ENCODE data around the gene ELN. TPM values are rescaled to one million over a fixed set of nuclear protein-coding genes. Genes with fewer than 3 reads are reported as not detected.
"Not testable (repeated sequence)": the region's sequence is repeated elsewhere in the genome, so short reads cannot be mapped to it uniquely, and the experiment has no call there.

The ELN gene
- total RNA-seq, 2 donors from 2014 or later, result 92.6 to 131 TPM

- Histone ChIP-seq H3K27me3 (no peaks in the 10 kb centered on the region), H3K36me3 (replicated peaks in 1 of 2; ENCODE audit: insufficient read depth in 1 of 2, low read depth in 2 of 2) (peaks cover 0 to 13% of the 10 kb centered on the region in 2 donors), H3K27ac (peak overlapping the region; percentile 12 to 77 (median 67)), H3K9me3 (no peaks in the 10 kb centered on the region), H3K4me3 (no peak overlapping the region), H3K4me1 (peaks cover 31% of the 10 kb centered on the region)
- 65 to 72% methylated on average over 7 to 20 of the region's 20 CpGs for WGBS, 2 donors
- intact Hi-C loops (cut with DNase I), result no loop called here
- ATAC-seq, result no peak
- no peak for DNase-seq
- TF ChIP-seq POLR2A (IDR thresholded peaks at IDR 0.05) (no peak), CTCF (IDR thresholded peaks at IDR 0.05) (no peak)
Measured at GRCh38 chr7:74044366-74045350, 16.7 kb downstream of the ELN start.

GRCh38 chr7:74046581-74046980, 18.6 kb downstream of the ELN start:
- DNase-seq; H3K27ac ChIP-seq; intact Hi-C loops (cut with DNase I); ATAC-seq; H3K4me3 ChIP-seq; H3K27me3 ChIP-seq; H3K9me3 ChIP-seq: not testable (repeated sequence)
- peaks cover 37% of the 10 kb centered on the region for H3K4me1 ChIP-seq
- peaks cover 0 to 22% of the 10 kb centered on the region in 2 donors for H3K36me3 ChIP-seq (replicated peaks in 1 of 2; ENCODE audit: insufficient read depth in 1 of 2, low read depth in 2 of 2)
- 93 to 100% methylated on average over 1 to 7 of the region's 7 CpGs for WGBS, 2 donors

- Histone ChIP-seq H3K27me3 (no peaks in the 10 kb centered on the region), H3K4me1 (peaks cover 37% of the 10 kb centered on the region), H3K4me3 (no peak overlapping the region), H3K27ac (no peak overlapping the region), H3K36me3 (replicated peaks in 1 of 2; ENCODE audit: insufficient read depth in 1 of 2, low read depth in 2 of 2) (peaks cover 0 to 22% of the 10 kb centered on the region in 2 donors), H3K9me3 (no peaks in the 10 kb centered on the region)
- intact Hi-C loops (cut with DNase I), result no loop called here
- ATAC-seq, result no peak
- 88 to 100% methylated on average over 4 to 5 of the region's 5 CpGs for WGBS, 2 donors
- no peak for DNase-seq
- TF ChIP-seq CTCF (IDR thresholded peaks at IDR 0.05) (no peak), POLR2A (IDR thresholded peaks at IDR 0.05) (no peak)
Measured at GRCh38 chr7:74047804-74048380, 19.9 kb downstream of the ELN start.

- H3K27ac ChIP-seq, result no peak overlapping the region
- H3K36me3 ChIP-seq (replicated peaks in 1 of 2; ENCODE audit: insufficient read depth in 1 of 2, low read depth in 2 of 2), result peaks cover 0 to 22% of the 10 kb centered on the region in 2 donors
- TF ChIP-seq CTCF (IDR thresholded peaks at IDR 0.05) (no peak), POLR2A (IDR thresholded peaks at IDR 0.05) (no peak)
- H3K4me1 ChIP-seq, result peaks cover 28% of the 10 kb centered on the region
- 99 to 100% methylated on average over 2 of the region's 2 CpGs for WGBS, 2 donors
- intact Hi-C loops (cut with DNase I), result no loop called here
- H3K4me3 ChIP-seq, result no peak overlapping the region
- ATAC-seq, result no peak
- no peak for DNase-seq
- H3K27me3 ChIP-seq, result no peaks in the 10 kb centered on the region
- H3K9me3 ChIP-seq, result no peaks in the 10 kb centered on the region
Measured at GRCh38 chr7:74048999-74049599, 21.1 kb downstream of the ELN start.
